HG03097 (cell line): ENCODE measurements around the gene CACFD1.
"Not testable (repeated sequence)": the region's sequence is repeated elsewhere in the genome, so short reads cannot be mapped to it uniquely, and the experiment has no call there.

Experiments
- ATAC-seq: cut with Tn5 transposase; IDR thresholded peaks from one replicate; pipeline ENCODE4 v1.9.1; 2021; ENCODE audit not compliant: unreplicated experiment, low FRiP score

The CACFD1 gene

DNA sequence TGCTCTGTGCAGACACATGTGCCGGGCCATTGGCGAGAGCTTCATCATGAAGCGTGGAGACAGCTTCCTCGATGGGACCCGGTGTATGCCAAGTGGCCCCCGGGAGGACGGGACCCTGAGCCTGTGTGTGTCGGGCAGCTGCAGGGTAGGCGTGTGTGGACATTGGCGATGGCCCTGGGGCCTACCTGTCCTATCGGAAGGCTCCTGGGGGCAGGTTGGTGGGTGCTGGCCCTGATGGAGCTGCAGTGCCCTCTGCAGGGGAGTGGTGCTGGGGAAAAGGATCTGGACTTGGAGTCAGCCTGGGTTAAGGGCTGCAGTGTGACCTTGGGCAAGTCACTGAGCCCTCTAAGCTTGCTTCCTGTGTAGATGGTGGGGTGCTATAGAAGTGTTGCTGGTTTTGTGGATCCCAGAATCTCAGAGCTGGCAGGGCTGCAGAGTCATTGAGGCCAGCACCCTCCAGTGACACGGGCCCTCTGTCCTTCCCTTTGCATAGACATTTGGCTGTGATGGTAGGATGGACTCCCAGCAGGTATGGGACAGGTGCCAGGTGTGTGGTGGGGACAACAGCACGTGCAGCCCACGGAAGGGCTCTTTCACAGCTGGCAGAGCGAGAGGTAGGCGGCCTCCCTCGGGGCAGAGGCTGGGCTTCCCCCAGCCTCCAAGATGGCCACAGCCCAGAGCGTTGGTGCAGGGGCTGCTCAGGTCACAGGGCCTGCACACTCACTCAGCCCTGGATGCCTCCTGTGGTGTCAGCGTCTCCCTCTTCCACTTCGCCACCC, 21.8 kb upstream of the CACFD1 start:
- ATAC-seq, result no peak

DNA sequence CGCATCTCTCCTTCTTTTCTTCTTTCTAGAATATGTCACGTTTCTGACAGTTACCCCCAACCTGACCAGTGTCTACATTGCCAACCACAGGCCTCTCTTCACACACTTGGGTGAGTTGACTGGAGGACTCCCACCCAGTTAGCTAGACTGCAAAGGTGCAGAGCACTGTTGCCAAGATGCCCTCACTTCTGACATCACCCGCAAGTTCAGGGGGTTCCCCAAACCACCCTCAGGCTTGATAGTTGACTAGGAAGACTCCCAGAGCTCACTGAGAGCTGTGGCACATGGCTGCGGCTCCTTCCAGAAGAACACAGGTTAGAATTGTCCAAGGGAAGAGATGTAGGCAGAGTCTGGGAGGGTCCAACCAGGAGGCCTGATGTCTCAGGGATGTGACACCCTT, 20.4 kb upstream of the CACFD1 start:
- ATAC-seq, result no peak

DNA sequence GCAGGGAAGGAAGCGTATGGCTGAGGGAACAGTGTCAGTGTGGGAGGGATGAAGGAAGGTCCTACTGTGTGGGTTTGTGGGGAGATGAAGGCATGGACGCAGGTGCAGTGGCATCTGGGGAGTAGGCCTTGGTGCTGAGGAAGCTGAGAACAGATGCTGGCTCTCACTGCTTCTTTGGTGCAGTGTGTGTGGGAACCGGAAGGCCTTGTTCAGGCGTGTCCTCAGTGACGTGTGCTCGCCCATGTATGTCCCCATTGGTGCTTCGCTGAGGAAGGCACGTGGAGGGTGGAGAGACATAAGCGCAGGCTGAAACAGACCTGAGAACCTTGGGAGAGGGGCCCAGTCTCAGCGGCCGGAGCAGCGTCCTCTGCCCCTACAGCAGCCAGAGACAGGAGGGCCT, 18.9 kb upstream of the CACFD1 start:
- no peak for ATAC-seq

DNA sequence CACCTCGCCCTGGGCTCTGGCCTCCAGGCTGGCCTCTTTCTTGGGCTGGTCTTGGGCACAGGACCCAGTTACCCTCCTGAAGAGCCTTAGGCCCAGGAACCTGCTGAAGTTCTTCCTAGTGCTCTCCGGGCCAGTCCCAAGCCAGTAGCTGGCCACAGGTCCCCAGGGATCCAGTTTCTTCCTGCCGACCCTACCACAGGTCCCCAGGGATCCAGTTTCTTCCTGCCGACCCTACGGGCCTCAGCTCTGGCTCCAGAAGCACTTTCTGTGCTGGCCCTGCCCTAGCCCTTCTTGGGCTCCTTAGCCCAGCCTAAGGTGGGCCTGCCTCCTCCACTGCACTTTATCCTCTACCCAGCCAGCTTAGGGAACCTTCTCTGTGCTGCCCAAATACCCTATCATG, 18.2 kb upstream of the CACFD1 start:
- no peak for ATAC-seq

DNA sequence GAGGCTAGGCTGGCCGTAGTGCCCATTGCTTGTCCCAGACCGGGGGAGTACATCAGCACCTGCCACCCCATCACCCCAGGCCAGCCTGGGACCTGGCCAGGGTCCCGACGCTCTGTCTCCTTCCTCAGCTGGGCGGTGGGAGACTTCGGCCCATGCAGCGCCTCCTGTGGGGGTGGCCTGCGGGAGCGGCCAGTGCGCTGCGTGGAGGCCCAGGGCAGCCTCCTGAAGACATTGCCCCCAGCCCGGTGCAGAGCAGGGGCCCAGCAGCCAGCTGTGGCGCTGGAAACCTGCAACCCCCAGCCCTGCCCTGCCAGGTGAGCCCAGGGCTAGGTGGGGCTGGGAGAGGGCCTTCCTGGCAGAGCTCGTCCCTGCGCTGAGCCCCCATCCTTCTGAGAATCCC, 16.5 kb upstream of the CACFD1 start:
- no peak for ATAC-seq

DNA sequence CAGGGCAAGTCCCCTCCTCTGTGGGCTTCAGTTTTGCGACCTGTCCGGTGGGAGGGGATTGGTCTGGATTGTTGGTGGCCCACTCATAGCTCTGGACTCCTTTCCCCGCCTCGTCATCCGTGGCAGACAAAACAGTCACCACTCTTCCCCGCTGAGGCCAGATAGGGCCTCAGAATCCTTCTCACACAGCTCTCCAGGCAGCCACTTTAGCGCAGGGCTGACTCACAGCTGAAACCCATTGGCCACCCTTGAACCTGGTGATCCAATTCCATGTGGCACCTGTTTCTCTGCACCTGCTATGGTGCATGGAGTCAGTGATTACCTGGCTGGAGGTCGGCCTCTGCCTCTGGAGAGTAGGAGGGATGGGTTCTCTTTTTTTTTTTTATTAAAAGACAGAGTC, 15.8 kb upstream of the CACFD1 start:
- ATAC-seq, result no peak

DNA sequence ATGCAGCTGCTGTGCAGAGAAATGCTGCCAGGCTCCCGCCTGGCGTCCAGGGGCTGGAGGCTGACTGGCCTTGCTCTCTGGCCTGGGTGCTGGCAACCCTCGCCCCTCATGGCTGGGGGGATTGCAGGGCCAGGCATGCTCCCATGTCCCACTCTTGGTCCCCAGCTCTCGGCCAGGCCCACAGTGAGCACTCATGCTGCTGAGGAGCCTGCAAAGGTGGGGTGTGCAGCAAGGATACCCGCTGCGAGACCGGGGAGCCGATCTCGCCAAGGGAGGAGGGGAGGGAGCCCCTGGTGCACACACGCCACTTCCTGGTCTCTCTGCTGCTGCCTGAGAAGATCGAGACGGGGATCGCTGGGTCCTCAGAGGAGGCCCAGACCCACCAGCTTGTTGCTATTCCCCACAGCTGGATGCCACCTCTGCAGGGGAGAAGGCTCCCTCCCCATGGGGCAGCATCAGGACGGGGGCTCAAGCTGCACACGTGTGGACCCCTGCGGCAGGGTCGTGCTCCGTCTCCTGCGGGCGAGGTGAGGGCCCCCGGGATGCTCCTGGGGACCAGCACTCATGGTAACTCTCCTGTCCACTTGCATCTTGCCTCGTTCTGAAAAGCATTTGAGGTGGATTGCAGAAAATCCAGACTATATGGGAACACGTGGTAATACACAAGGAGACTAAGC, 14.3 kb upstream of the CACFD1 start:
- no peak for ATAC-seq

DNA sequence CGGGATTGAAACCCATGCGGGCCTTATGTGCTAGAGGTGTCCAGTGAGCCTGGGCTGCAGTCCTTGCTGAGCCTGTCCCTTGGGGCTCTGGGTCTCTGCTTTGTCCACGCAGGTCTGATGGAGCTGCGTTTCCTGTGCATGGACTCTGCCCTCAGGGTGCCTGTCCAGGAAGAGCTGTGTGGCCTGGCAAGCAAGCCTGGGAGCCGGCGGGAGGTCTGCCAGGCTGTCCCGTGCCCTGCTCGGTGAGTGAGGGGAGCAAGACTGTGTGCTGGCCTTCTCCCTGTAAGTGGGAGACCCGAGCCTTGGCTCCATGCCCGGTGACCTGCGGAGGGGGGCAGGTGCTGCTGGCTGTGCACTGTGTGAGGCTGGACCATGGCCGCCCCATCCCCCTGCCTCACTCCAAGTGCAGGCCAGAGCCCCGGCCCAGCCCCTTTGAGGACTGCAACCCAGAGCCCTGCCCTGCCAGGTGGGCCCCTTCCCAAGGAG, 11.2 kb upstream of the CACFD1 start:
- ATAC-seq, result no peak

DNA sequence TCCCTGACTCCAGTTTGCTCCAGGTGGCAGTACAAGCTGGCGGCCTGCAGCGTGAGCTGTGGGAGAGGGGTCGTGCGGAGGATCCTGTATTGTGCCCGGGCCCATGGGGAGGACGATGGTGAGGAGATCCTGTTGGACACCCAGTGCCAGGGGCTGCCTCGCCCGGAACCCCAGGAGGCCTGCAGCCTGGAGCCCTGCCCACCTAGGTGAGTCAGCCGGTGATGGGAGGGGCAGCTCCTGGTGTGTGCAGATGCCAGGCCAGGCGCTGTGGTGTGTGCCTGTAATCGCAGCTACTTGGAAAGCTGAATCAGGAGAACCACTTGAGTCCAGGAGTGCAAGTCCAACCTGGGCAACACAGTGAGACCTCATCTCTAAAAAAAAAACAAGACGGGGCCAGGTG, 10.0 kb upstream of the CACFD1 start:
- no peak for ATAC-seq

DNA sequence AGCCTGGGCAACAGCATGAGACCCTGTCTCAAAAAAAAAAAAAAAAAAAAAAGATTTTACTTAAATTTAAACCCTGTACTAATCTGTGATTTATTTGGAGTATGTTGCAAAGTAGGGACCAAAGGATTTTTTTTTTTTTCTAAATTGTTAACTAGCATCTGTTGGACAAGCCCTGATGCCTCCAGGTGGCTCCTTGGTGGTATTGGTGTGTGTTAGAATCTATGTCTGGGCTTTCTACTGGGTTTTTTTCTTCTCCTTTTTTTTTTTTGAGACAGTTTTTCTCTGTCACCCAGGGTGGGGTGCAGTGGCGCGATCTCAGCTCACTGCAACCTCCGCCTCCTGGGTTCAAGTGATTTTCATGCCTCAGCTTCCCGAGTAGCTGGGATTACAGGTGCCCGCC, 7.9 kb upstream of the CACFD1 start:
- ATAC-seq, result not testable (repeated sequence)

DNA sequence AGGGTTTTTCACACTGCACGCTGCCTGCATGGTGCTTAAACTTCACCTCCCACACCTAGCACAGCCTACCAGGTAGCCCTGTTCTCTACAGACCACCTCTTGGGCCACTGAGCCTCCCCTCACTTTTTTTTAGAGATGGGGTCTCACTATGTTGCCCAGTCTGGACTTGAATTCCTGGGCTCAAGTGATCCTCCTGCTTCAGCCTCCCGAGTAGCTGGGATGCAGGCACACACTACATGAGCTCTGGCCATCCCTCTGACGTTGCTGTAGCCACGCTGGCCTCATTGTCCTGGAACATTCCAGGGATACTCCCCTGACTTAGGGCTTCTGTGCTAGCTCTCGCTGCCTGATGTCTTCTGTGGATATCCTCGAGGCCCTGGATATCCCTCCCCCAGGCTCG, 7.2 kb upstream of the CACFD1 start:
- ATAC-seq, result no peak

DNA sequence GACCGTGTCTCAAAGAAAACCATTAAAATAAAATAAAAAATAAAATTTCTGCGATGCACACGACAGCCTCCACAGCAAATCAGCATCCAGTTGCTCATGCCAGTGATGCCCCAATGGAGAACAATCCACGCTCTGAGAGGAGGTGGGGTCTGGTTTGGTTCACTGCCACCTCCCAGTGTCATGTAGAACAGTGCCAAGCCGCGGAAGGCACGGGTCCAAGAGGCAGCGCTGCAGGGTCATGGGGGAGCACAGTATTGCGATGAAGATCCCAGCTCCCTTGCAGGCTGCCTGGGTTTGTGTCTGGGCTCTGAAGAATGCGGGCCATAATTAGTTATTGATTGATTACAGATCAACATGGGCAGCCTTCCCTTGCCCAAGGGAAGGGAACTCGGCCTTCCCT, 6.1 kb upstream of the CACFD1 start:
- ATAC-seq, result no peak

DNA sequence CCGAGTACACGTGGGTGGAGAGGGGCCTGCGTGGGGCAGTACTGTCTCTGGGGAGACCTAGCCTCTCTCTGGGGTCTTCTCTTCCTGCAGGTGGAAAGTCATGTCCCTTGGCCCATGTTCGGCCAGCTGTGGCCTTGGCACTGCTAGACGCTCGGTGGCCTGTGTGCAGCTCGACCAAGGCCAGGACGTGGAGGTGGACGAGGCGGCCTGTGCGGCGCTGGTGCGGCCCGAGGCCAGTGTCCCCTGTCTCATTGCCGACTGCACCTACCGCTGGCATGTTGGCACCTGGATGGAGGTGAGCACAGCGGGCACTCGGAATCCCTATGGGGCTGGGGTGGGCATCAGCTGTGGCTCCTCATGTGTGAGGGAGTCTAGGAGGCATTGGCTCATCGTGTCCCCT, 5.5 kb upstream of the CACFD1 start:
- ATAC-seq, result no peak

DNA sequence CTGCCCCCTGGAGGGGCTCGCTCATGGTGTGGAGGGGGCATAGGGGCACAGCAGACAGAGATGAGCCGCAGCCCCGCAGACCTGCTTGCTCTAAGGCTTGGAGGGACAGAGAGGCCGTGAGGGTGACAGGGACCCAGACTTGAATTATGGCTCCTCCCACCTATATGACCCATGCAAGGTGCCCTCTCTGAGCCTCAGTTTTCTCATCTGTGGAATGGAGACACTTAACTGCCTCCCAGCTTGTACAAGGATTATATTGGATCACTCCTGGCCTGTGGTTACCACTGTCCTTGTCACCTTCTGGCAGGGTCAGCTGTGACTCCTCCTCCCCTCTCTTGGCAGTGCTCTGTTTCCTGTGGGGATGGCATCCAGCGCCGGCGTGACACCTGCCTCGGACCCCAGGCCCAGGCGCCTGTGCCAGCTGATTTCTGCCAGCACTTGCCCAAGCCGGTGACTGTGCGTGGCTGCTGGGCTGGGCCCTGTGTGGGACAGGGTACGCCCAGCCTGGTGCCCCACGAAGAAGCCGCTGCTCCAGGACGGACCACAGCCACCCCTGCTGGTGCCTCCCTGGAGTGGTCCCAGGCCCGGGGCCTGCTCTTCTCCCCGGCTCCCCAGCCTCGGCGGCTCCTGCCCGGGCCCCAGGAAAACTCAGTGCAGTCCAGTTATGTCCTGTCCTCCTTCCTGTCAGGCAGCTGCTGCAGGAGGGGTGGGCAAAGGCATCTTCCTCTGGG, 4.7 kb upstream of the CACFD1 start:
- ATAC-seq, result no peak

DNA sequence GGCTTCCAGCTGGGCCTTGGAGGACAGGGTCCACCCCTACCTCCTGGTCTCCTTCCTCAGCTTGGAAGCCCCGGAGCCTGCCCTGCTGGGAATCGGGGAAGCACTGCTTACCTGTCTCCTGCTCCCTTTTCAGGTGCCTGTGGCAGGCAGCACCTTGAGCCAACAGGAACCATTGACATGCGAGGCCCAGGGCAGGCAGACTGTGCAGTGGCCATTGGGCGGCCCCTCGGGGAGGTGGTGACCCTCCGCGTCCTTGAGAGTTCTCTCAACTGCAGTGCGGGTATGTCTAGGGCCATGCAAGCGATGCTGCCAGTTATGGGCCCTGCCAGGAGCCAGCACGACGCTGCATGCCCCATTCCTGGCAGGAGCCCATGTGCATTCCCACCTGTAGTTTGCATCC, 3.8 kb upstream of the CACFD1 start:
- ATAC-seq, result no peak

DNA sequence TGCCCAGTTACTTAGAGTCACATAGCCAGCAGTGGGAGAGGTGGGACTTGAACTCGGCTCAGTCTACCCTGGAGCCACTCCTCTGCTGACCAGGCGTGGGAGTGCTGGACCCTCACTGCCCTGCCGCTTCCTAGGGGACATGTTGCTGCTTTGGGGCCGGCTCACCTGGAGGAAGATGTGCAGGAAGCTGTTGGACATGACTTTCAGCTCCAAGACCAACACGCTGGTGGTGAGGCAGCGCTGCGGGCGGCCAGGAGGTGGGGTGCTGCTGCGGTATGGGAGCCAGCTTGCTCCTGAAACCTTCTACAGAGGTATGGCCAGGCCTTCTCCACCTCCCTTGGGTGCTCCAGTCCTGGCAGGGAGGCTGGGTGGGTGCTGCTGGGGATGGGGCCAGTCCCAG, 3.4 kb upstream of the CACFD1 start:
- ATAC-seq, result no peak

DNA sequence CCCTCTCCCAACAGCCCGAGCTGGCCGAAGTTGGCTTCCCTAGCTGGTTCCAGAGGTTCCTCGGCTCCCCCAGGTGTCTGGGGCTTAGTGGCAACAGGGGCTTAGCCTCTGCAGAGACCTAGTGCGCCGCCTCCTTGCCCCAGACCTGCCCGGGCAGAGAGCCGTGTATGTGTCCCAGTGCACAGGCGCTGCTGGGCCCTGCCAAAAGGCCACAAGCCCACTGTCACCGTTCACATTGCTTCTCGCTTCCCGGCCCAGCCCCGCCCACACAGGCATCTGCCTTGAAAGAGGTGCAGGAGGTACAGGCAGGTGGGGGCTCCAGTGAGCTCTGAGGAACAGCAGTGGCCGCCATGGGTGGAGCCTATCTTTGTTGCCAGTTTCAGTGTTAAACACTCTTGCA, 2.5 kb upstream of the CACFD1 start:
- ATAC-seq, result no peak

DNA sequence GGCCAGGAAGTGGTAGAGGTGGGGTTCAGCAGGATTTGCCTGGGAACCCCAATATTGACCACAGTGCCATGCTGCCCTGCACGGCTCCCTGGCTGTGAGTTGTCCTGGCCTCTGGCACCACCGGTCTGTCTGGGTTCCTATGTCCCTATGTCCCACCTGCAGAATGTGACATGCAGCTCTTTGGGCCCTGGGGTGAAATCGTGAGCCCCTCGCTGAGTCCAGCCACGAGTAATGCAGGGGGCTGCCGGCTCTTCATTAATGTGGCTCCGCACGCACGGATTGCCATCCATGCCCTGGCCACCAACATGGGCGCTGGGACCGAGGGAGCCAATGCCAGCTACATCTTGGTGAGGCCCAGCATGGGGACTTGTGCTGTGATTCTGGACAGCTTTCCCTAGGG, 2.0 kb upstream of the CACFD1 start:
- no peak for ATAC-seq

DNA sequence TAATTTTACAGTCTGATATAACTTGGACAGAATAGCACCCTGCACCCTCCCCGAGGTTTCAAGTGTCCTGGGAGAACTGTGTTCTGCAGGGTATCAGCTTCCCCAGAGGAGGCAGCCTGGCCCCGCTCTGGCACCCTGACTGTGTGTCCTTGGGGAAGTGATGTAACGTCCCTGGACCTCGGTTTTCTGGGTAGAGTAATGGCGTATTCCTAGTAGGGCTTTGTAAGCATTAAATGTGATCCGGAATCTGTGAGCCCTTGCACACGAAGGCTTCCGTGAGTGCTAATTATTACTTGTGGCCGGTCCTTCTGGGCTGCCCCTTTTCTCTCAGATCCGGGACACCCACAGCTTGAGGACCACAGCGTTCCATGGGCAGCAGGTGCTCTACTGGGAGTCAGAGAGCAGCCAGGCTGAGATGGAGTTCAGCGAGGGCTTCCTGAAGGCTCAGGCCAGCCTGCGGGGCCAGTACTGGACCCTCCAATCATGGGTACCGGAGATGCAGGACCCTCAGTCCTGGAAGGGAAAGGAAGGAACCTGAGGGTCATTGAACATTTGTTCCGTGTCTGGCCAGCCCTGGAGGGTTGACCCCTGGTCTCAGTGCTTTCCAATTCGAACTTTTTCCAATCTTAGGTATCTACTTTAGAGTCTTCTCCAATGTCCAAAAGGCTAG, 1.0 kb upstream of the CACFD1 start:
- no peak for ATAC-seq

DNA sequence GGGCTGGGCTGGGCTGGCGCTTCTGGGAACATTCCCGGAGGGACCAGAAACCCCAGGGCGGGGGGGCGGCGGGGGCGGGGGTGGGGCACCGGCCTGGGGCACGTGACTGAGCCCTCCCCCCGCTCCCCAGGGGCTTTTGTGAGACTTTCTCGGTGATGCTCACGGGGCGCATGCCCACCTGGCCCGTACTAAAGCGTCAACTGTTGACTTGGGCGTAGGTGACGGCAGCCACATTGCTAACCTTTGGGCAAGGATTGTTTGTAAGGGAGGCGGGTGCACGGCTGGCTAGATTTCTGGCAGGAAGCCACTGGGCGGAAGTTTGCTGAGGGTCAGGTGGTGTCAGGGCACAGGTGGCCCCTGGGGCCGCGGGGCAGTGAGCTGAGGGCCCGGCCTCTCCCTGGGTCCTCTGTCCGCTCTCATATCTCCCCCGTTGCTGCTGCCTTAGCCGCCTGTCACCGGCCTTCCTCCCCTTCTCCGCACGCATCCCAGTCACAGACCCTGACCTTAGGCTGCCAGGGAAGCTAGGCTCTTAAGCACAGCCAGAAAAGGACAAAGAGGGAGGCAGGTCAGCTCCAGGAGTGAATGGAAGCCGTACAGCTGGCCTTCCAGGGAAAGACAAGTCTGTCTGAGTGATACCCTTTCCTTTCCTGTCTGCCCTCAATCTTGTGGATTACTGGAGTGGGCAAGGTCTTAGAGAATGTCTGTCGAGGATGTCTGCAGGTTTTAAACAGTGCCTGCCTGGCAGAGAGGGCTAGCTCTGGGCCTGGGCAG, 812 bp downstream of the CACFD1 start:
- peak; percentile 33 for ATAC-seq
